GM12892 (cell line): ENCODE results near the gene PRIM2.

Experiments
- POLR2A ChIP-seq: IDR thresholded peaks from 2 replicates; pipeline ENCODE4 v1.6.1; 2011; ENCODE audit warnings: low read depth, low read length, control low read depth
- POLR2AphosphoS5 ChIP-seq: IDR thresholded peaks from 2 replicates; pipeline ENCODE4 v1.6.1; 2011; ENCODE audit warnings: low read depth, low read length, control low read depth
- TAF1 ChIP-seq: IDR thresholded peaks from 2 replicates; pipeline ENCODE4 v1.6.1; 2011; ENCODE audit warnings: low read depth, mild to moderate bottlenecking, control low read depth, low read length, borderline replicate concordance

DNA sequence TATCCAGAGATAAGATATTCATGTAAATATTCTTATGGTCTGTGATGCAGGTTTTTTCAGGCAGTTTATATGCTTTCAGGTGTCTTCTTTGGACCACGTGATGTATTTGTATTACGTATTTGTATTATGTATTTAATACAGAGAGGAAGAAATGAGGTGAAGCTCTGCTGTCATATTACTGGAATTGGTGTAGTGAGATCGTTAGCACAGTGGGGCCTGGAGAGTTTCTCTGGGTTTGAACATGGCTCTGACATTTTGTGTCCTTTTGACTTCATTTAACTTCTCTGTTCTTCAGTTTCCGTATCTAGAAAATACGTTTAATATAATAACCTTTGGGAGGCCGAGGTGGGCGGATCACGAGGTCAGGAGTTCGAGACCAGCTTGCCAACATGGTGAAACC, 1.6 kb upstream of the PRIM2 start:
- TF ChIP-seq POLR2A (no peak), TAF1 (no peak), POLR2AphosphoS5 (no peak)
